ENCODE results near the gene TNFSF15.

TNFSF15 gene

GRCh38 chr9:114769624-114770023 is 36.2 kb downstream of the TNFSF15 start:
- in situ Hi-C loops (cut with HindIII; ENCODE audit: low sequenced_read_pairs) = no loop called here
- no peak for TF ChIP-seq CTCF (IDR thresholded peaks at IDR 0.05; ENCODE audit: low read depth, low read length, missing control alignments)
- H3K4me3 ChIP-seq (ENCODE audit: low read depth, low read length) = no peak overlapping the region
- DNase-seq (ENCODE audit: low read depth) = no peak

GRCh38 chr9:114763220-114763619 is 42.6 kb downstream of the TNFSF15 start:
- no peak for TF ChIP-seq CTCF (IDR thresholded peaks at IDR 0.05; ENCODE audit: low read depth, low read length, missing control alignments)
- no peak for DNase-seq (ENCODE audit: low read depth)
- in situ Hi-C loops (cut with HindIII; ENCODE audit: low sequenced_read_pairs) = no loop called here
- no peak overlapping the region for H3K4me3 ChIP-seq (ENCODE audit: low read depth, low read length)

- no peak for TF ChIP-seq CTCF (IDR thresholded peaks at IDR 0.05; ENCODE audit: low read depth, low read length, missing control alignments)
- in situ Hi-C loops (cut with HindIII; ENCODE audit: low sequenced_read_pairs) = no loop called here
- H3K4me3 ChIP-seq (ENCODE audit: low read depth, low read length) = no peak overlapping the region
- no peak for DNase-seq (ENCODE audit: low read depth)
Measured at GRCh38 chr9:114761523-114761922, 44.3 kb downstream of the TNFSF15 start.

- no peak overlapping the region for H3K4me3 ChIP-seq (ENCODE audit: low read depth, low read length)
- in situ Hi-C loops (cut with HindIII; ENCODE audit: low sequenced_read_pairs) = no loop called here
- no peak for DNase-seq (ENCODE audit: low read depth)
- no peak for TF ChIP-seq CTCF (IDR thresholded peaks at IDR 0.05; ENCODE audit: low read depth, low read length, missing control alignments)
Measured at GRCh38 chr9:114759512-114760341, 46.1 kb downstream of the TNFSF15 start.

- DNase-seq (ENCODE audit: low read depth) = no peak
- no peak overlapping the region for H3K4me3 ChIP-seq (ENCODE audit: low read depth, low read length)
- no peak for TF ChIP-seq CTCF (IDR thresholded peaks at IDR 0.05; ENCODE audit: low read depth, low read length, missing control alignments)
- in situ Hi-C loops (cut with HindIII; ENCODE audit: low sequenced_read_pairs) = no loop called here
Measured at GRCh38 chr9:114757984-114758383, 47.9 kb downstream of the TNFSF15 start.

- no peak for DNase-seq (ENCODE audit: low read depth)
- H3K4me3 ChIP-seq (ENCODE audit: low read depth, low read length) = no peak overlapping the region
- in situ Hi-C loops (cut with HindIII; ENCODE audit: low sequenced_read_pairs) = no loop called here
- no peak for TF ChIP-seq CTCF (IDR thresholded peaks at IDR 0.05; ENCODE audit: low read depth, low read length, missing control alignments)
Measured at GRCh38 chr9:114757395-114757794, 48.4 kb downstream of the TNFSF15 start.
